ENCODE measurements around the gene PHACTR1. TPM values are rescaled to one million over a fixed set of nuclear protein-coding genes. Genes with fewer than 3 reads are reported as not detected.

PHACTR1 gene
- total and polyA plus RNA-seq, 2 experiments from 2014 or later, result 11.2 to 33.9 TPM

DNA sequence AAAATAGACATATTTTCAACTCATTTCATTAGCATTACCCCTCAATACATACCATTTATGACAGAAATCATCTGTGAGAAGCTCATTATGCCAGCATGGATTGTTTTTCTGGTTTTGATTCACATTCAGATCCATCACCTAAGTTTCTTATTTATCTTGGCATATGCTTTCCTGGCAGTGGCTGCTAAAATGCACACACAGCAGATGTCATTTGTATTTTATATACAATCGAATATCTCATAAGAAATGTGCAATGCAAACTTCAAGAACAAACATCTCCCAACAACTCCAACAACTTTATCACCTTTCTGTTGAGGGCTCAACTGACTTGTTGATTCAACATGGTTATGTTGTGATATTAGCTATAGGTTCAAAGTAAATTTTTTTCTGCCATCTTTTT is 208.3 kb downstream of the PHACTR1 start:
- no peak overlapping the region for H3K27ac ChIP-seq
- DNase-seq (ENCODE audit: low read depth in 1 of 2, low spot score in 1 of 2), result no peak
- H3K4me1 ChIP-seq (ENCODE audit: low read depth), result no peaks in the 10 kb centered on the region
- no peak overlapping the region for H3K4me3 ChIP-seq
- H3K36me3 ChIP-seq, result no peaks in the 10 kb centered on the region
- H3K27me3 ChIP-seq, result peaks cover 73% of the 10 kb centered on the region
- TF ChIP-seq, protein P1, sequence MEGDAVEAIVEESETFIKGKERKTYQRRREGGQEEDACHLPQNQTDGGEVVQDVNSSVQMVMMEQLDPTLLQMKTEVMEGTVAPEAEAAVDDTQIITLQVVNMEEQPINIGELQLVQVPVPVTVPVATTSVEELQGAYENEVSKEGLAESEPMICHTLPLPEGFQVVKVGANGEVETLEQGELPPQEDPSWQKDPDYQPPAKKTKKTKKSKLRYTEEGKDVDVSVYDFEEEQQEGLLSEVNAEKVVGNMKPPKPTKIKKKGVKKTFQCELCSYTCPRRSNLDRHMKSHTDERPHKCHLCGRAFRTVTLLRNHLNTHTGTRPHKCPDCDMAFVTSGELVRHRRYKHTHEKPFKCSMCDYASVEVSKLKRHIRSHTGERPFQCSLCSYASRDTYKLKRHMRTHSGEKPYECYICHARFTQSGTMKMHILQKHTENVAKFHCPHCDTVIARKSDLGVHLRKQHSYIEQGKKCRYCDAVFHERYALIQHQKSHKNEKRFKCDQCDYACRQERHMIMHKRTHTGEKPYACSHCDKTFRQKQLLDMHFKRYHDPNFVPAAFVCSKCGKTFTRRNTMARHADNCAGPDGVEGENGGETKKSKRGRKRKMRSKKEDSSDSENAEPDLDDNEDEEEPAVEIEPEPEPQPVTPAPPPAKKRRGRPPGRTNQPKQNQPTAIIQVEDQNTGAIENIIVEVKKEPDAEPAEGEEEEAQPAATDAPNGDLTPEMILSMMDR (IDR thresholded peaks at IDR 0.05; ENCODE audit: low read depth, low read length), result no peak
- no peaks in the 10 kb centered on the region for H3K9me3 ChIP-seq (ENCODE audit: low read depth)

GRCh38 chr6:12927746-12928145 is 211.2 kb downstream of the PHACTR1 start:
- Histone ChIP-seq H3K4me3 (no peak overlapping the region), H3K9me3 (ENCODE audit: low read depth) (no peaks in the 10 kb centered on the region), H3K36me3 (no peaks in the 10 kb centered on the region), H3K4me1 (ENCODE audit: low read depth) (no peaks in the 10 kb centered on the region), H3K27me3 (peaks cover 47% of the 10 kb centered on the region), H3K27ac (no peak overlapping the region)
- TF ChIP-seq, protein P1 (IDR thresholded peaks at IDR 0.05; ENCODE audit: low read depth, low read length), result no peak
- no peak for DNase-seq (ENCODE audit: low read depth in 1 of 2, low spot score in 1 of 2)

GRCh38 chr6:12929678-12930077 is 213.1 kb downstream of the PHACTR1 start:
- no peak for DNase-seq (ENCODE audit: low read depth in 1 of 2, low spot score in 1 of 2)
- Histone ChIP-seq H3K9me3 (ENCODE audit: low read depth) (no peaks in the 10 kb centered on the region), H3K4me1 (ENCODE audit: low read depth) (no peaks in the 10 kb centered on the region), H3K27me3 (peaks cover 37% of the 10 kb centered on the region), H3K4me3 (no peak overlapping the region), H3K27ac (no peak overlapping the region), H3K36me3 (no peaks in the 10 kb centered on the region)
- TF ChIP-seq, protein P1 (IDR thresholded peaks at IDR 0.05; ENCODE audit: low read depth, low read length), result no peak

DNA sequence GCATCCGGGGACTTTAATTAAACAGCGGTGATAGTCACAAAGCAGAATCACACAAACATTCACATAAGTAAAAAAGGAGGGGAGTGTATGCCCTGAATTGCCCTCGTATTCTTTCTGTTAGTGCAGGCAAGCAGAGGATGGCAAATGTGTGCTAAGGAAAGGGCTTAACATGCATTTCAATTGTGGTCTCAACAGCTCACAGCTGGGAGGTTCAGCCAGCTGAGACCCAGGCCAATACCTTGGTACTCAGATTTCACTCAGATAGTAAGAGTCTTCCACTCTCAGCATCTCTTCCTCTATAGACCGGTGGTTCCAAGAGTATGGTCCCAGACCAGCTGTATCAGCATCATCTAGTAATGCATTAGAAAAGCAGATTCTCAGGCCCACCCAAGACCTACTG is 215.1 kb downstream of the PHACTR1 start:
- Histone ChIP-seq H3K36me3 (no peaks in the 10 kb centered on the region), H3K27ac (no peak overlapping the region), H3K9me3 (ENCODE audit: low read depth) (no peaks in the 10 kb centered on the region), H3K4me3 (no peak overlapping the region), H3K27me3 (peaks cover 29% of the 10 kb centered on the region), H3K4me1 (ENCODE audit: low read depth) (no peaks in the 10 kb centered on the region)
- no peak for DNase-seq (ENCODE audit: low read depth in 1 of 2, low spot score in 1 of 2)
- TF ChIP-seq, protein P1 (IDR thresholded peaks at IDR 0.05; ENCODE audit: low read depth, low read length), result no peak

DNA sequence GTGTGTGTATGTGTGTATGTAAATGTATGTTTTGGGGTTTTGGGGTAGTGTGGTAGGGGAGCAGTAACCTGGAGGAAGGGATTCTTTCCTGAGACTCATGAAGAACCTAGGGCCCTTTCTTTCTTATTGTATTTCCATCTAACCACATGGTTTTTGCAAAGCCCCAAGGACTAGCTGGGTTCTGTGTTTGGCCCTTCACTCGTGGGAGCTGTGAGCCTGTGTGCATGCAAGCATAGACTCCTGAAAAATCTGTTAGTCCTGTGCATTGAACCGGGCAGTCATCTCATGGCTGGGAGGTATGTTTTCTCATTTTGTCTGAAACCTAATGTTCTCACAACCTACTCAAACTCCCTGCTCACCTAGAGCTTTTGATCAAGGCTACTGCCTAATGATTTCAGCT is 219.1 kb downstream of the PHACTR1 start:
- H3K9me3 ChIP-seq (ENCODE audit: low read depth), result no peaks in the 10 kb centered on the region
- no peak overlapping the region for H3K4me3 ChIP-seq
- peaks cover 4% of the 10 kb centered on the region for H3K4me1 ChIP-seq (ENCODE audit: low read depth)
- no peak for DNase-seq (ENCODE audit: low read depth in 1 of 2, low spot score in 1 of 2)
- no peaks in the 10 kb centered on the region for H3K27me3 ChIP-seq
- H3K27ac ChIP-seq, result no peak overlapping the region
- H3K36me3 ChIP-seq, result no peaks in the 10 kb centered on the region
- TF ChIP-seq, protein P1 (IDR thresholded peaks at IDR 0.05; ENCODE audit: low read depth, low read length), result no peak

DNA sequence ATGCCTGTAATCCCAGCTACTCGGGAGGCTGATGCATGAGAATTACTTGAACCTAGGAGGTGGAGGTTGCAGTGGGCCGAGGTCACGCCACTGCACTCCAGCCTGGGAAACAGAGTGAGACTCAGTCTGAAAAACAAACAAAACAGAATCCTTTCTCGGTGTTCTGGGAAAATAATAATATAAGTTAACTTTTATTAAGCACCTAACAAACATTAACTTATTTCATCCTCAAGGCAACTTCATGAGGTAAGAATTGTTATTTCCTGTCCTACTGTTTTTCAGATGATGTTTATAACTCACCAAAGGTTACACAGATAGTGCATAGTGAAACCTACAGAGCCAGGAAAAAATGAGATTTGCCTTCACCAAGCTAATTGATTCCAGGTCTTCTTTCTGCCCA is 221.4 kb downstream of the PHACTR1 start:
- Histone ChIP-seq H3K27ac (no peak overlapping the region), H3K9me3 (ENCODE audit: low read depth) (no peaks in the 10 kb centered on the region), H3K4me1 (ENCODE audit: low read depth) (peaks cover 17% of the 10 kb centered on the region), H3K27me3 (no peaks in the 10 kb centered on the region), H3K36me3 (no peaks in the 10 kb centered on the region), H3K4me3 (no peak overlapping the region)
- no peak for DNase-seq (ENCODE audit: low read depth in 1 of 2, low spot score in 1 of 2)
- TF ChIP-seq, protein P1 (IDR thresholded peaks at IDR 0.05; ENCODE audit: low read depth, low read length), result no peak
